Neural progenitor cell (in vitro differentiated cells): ENCODE data around the gene SBF2. TPM values are rescaled to one million over a fixed set of nuclear protein-coding genes. Genes with fewer than 3 reads are reported as not detected.

Source experiments
- DNase-seq: peaks from one replicate; pipeline ENCODE4 v3.0.0-alpha.2; 2016; ENCODE audit warnings: low spot score
- H2AFZ ChIP-seq: fragments of 200-600 bp; sonication (generic); replicated peaks from 2 replicates; pipeline ENCODE4 v1.6.1; 2016; ENCODE audit warnings: antibody characterized with exemption
- H3F3A ChIP-seq: fragments of 200-600 bp; sonication (generic); 2 replicates; pipeline ENCODE4 v1.6.1; 2016; ENCODE audit warnings: antibody characterized with exemption, low read depth
- H3K27ac ChIP-seq: fragments of 200-600 bp; sonication (generic); 2 replicates; pipeline ENCODE4 v1.5.1; 2016; ENCODE audit warnings: mild to moderate bottlenecking
- H3K27me3 ChIP-seq: fragments of 200-600 bp; sonication (generic); 2 replicates; pipeline ENCODE4 v1.6.1; 2016; ENCODE audit warnings: mild to moderate bottlenecking, moderate library complexity
- H3K36me3 ChIP-seq: fragments of 200-600 bp; sonication (generic); 2 replicates; pipeline ENCODE4 v1.5.1; 2016
- H3K4me1 ChIP-seq: fragments of 200-600 bp; sonication (generic); 2 replicates; pipeline ENCODE4 v1.6.1; 2016; ENCODE audit warnings: mixed run types
- H3K4me2 ChIP-seq: fragments of 200-600 bp; sonication (generic); 2 replicates; pipeline ENCODE4 v1.6.1; 2016
- H3K4me3 ChIP-seq: fragments of 200-600 bp; sonication (generic); 2 replicates; pipeline ENCODE4 v1.5.1; 2016
- H3K79me2 ChIP-seq: fragments of 200-600 bp; sonication (generic); 2 replicates; pipeline ENCODE4 v1.6.1; 2016; ENCODE audit warnings: low read depth
- H3K9ac ChIP-seq: fragments of 200-600 bp; sonication (generic); 2 replicates; pipeline ENCODE4 v1.6.1; 2016
- H3K9me3 ChIP-seq: fragments of 200-600 bp; sonication (generic); 2 replicates; pipeline ENCODE4 v1.5.1; 2016; ENCODE audit warnings: low read depth
- H4K20me1 ChIP-seq: fragments of 200-600 bp; sonication (generic); 2 replicates; pipeline ENCODE4 v1.6.1; 2016; ENCODE audit warnings: low read depth
- H3K27ac Mint-ChIP-seq: 3 replicates; pipeline ENCODE4 v1.8.0; 2021; ENCODE audit warnings: mixed read lengths
- H3K27me3 Mint-ChIP-seq: 2 replicates; pipeline ENCODE4 v1.8.0; 2022; ENCODE audit warnings: low read depth, mild to moderate bottlenecking, inconsistent platforms, moderate library complexity, mixed read lengths; ENCODE audit not compliant: insufficient read depth
- H3K36me3 Mint-ChIP-seq: 3 replicates; pipeline ENCODE4 v1.8.0; 2021; ENCODE audit warnings: mixed read lengths
- H3K4me1 Mint-ChIP-seq: 3 replicates; pipeline ENCODE4 v1.8.0; 2021; ENCODE audit warnings: mixed read lengths
- H3K4me3 Mint-ChIP-seq: 3 replicates; pipeline ENCODE4 v1.8.0; 2021; ENCODE audit warnings: mild to moderate bottlenecking, moderate library complexity, mixed read lengths
- H3K9me3 Mint-ChIP-seq: 3 replicates; pipeline ENCODE4 v1.8.0; 2020; ENCODE audit warnings: mixed read lengths
- EZH2 ChIP-seq: fragments of 200-600 bp; sonication (generic); IDR thresholded peaks from 2 replicates; pipeline ENCODE4 v1.6.1; 2017; ENCODE audit warnings: antibody characterized with exemption, mild to moderate bottlenecking, moderate library complexity
- EZH2phosphoT487 ChIP-seq: fragments of 200-600 bp; sonication (generic); IDR thresholded peaks from 2 replicates; pipeline ENCODE4 v1.6.1; 2017; ENCODE audit warnings: antibody characterized with exemption
- total RNA-seq: library from RNA; depleted of rRNA; stranded (reverse); fragments of >200 nt; gene quantifications from 2 replicates; pipeline ENCODE4 v1.2.3, GENCODE V29; 2015; ENCODE audit warnings: low replicate concordance
- TF ChIP-seq, protein P1 (sequence below): fragments of 200-600 bp; sonication (generic); IDR thresholded peaks from 2 replicates; pipeline ENCODE4 v1.5.1; 2017; ENCODE audit warnings: antibody characterized with exemption, mild to moderate bottlenecking

The SBF2 gene
- total RNA-seq, 1 donor from 2014 or later = 48.2 TPM

DNA sequence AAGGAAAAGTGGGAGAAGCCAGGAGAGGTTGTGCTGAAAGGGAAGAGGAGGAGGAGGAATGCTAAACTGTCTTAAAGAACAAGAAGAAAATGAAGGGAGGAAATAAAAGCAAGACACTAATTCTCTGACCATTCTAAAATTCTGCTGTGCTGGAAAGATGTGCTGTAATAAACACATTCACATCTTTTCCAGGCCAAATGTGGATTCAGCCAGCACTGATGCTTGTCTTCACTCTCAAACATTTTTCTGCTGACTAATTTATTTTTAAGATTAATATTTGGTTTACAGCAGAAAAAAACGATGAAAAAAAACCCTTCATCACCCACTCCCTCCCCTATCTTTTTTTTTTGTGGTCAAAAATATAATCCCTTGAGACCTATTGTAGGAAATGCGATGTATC, 406.5 kb downstream of the SBF2 start:
- H3K4me2 ChIP-seq = no peak overlapping the region
- TF ChIP-seq, protein P1, sequence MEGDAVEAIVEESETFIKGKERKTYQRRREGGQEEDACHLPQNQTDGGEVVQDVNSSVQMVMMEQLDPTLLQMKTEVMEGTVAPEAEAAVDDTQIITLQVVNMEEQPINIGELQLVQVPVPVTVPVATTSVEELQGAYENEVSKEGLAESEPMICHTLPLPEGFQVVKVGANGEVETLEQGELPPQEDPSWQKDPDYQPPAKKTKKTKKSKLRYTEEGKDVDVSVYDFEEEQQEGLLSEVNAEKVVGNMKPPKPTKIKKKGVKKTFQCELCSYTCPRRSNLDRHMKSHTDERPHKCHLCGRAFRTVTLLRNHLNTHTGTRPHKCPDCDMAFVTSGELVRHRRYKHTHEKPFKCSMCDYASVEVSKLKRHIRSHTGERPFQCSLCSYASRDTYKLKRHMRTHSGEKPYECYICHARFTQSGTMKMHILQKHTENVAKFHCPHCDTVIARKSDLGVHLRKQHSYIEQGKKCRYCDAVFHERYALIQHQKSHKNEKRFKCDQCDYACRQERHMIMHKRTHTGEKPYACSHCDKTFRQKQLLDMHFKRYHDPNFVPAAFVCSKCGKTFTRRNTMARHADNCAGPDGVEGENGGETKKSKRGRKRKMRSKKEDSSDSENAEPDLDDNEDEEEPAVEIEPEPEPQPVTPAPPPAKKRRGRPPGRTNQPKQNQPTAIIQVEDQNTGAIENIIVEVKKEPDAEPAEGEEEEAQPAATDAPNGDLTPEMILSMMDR = no peak
- no peak for DNase-seq
- H3K27ac Mint-ChIP-seq = no peak overlapping the region
- no peaks in the 10 kb centered on the region for H3K27me3 ChIP-seq
- no peaks in the 10 kb centered on the region for H3K9me3 ChIP-seq
- H2AFZ ChIP-seq = no peak overlapping the region
- H3F3A ChIP-seq = no peaks in the 10 kb centered on the region
- no peak overlapping the region for H3K4me3 ChIP-seq
- no peak overlapping the region for H3K9ac ChIP-seq
- no peaks in the 10 kb centered on the region for H3K4me1 Mint-ChIP-seq
- no peaks in the 10 kb centered on the region for H3K9me3 Mint-ChIP-seq
- no peaks in the 10 kb centered on the region for H3K79me2 ChIP-seq
- H3K36me3 Mint-ChIP-seq = no peaks in the 10 kb centered on the region
- H3K4me1 ChIP-seq = no peaks in the 10 kb centered on the region
- H3K4me3 Mint-ChIP-seq = no peak overlapping the region
- H3K36me3 ChIP-seq = no peaks in the 10 kb centered on the region
- no peaks in the 10 kb centered on the region for H3K27me3 Mint-ChIP-seq
- H4K20me1 ChIP-seq = no peaks in the 10 kb centered on the region
- H3K27ac ChIP-seq = no peak overlapping the region

DNA sequence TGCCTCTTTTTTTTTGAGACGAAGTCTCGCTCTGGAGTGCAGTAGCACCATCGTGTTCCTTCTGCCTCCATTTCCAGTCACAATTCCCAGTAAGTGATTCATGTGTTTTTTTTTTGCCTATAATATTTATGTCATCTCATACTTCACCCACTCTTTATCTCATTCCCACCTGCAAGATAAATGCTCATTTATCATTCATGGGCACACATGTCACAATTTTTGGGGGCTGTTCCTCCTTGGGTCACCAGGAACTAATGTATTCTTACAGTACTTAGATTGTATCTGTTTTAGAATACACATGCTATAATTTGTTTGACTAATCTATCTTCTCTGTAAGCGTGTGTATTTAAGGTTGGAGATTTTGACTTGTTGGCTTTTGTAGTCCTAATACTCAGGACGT, 407.4 kb downstream of the SBF2 start:
- no peak overlapping the region for H3K27ac Mint-ChIP-seq
- Histone ChIP-seq H3K9ac (no peak overlapping the region), H3F3A (no peaks in the 10 kb centered on the region), H3K27ac (no peak overlapping the region), H3K4me2 (no peak overlapping the region), H3K79me2 (no peaks in the 10 kb centered on the region), H3K27me3 (no peaks in the 10 kb centered on the region), H3K4me3 (no peak overlapping the region), H3K4me1 (no peaks in the 10 kb centered on the region), H3K9me3 (no peaks in the 10 kb centered on the region), H3K36me3 (no peaks in the 10 kb centered on the region), H2AFZ (no peak overlapping the region), H4K20me1 (no peaks in the 10 kb centered on the region)
- no peak overlapping the region for H3K4me3 Mint-ChIP-seq
- no peaks in the 10 kb centered on the region for H3K9me3 Mint-ChIP-seq
- H3K27me3 Mint-ChIP-seq = no peaks in the 10 kb centered on the region
- H3K4me1 Mint-ChIP-seq = no peaks in the 10 kb centered on the region
- no peak for TF ChIP-seq EZH2phosphoT487
- no peak for TF ChIP-seq EZH2
- TF ChIP-seq, protein P1 = no peak
- H3K36me3 Mint-ChIP-seq = no peaks in the 10 kb centered on the region
- DNase-seq = no peak

DNA sequence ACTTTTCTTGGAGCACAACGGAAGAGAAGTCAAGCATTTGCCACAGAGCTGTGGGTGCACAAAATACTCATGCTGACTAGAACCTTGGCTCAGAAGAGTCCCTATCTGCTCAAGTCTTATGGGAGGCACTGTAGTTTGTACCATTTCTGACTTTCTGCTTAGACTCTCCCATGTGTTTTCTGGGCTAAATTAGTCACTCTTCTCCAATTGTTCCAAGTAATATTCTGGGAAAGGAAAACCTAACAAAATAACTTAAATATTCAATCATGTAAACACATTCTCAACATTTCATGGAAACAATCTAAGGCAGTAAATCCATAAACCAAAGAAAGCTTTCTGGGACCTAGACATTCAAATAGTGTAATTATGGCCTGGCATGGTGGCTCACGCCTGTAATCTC, 409.4 kb downstream of the SBF2 start:
- H3K27ac ChIP-seq = no peak overlapping the region
- H3K4me3 Mint-ChIP-seq = no peak overlapping the region
- no peaks in the 10 kb centered on the region for H4K20me1 ChIP-seq
- H3K27ac Mint-ChIP-seq = no peak overlapping the region
- H3K4me1 ChIP-seq = no peaks in the 10 kb centered on the region
- H3K9me3 ChIP-seq = no peaks in the 10 kb centered on the region
- no peaks in the 10 kb centered on the region for H3K4me1 Mint-ChIP-seq
- H3K36me3 ChIP-seq = no peaks in the 10 kb centered on the region
- H3K4me3 ChIP-seq = no peak overlapping the region
- no peaks in the 10 kb centered on the region for H3K27me3 Mint-ChIP-seq
- DNase-seq = no peak
- H3F3A ChIP-seq = no peaks in the 10 kb centered on the region
- H2AFZ ChIP-seq = no peak overlapping the region
- H3K4me2 ChIP-seq = no peak overlapping the region
- no peaks in the 10 kb centered on the region for H3K79me2 ChIP-seq
- no peaks in the 10 kb centered on the region for H3K27me3 ChIP-seq
- no peak overlapping the region for H3K9ac ChIP-seq
- no peaks in the 10 kb centered on the region for H3K9me3 Mint-ChIP-seq
- TF ChIP-seq, protein P1 = no peak
- TF ChIP-seq EZH2 = no peak
- no peak for TF ChIP-seq EZH2phosphoT487
- H3K36me3 Mint-ChIP-seq = no peaks in the 10 kb centered on the region

DNA sequence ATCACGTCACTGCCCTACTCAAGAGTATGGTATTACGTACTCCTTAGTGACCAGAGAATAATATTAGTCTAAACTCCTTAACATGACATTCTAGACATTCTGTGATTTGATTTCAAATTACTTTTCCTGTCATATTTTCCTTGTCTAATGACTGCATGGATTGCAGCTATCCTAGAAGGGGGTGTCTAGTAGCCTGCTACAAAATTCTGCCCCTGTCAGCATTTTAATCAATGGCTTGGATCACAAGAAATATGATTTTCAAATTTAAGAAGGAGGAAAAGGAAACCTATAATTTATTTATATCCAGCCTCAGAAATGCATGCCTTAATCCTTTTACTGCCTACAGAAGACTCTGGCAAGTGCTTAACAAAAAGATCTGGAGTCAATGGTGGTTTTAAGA, 413.4 kb downstream of the SBF2 start:
- no peaks in the 10 kb centered on the region for H3K79me2 ChIP-seq
- Mint-ChIP-seq H3K27ac (no peak overlapping the region), H3K27me3 (no peaks in the 10 kb centered on the region), H3K36me3 (peaks cover 4% of the 10 kb centered on the region), H3K9me3 (no peaks in the 10 kb centered on the region), H3K4me1 (no peaks in the 10 kb centered on the region), H3K4me3 (no peak overlapping the region)
- H3K4me1 ChIP-seq = no peaks in the 10 kb centered on the region
- no peaks in the 10 kb centered on the region for H3K9me3 ChIP-seq
- H2AFZ ChIP-seq = no peak overlapping the region
- H3K4me2 ChIP-seq = no peak overlapping the region
- TF ChIP-seq EZH2phosphoT487 = no peak
- TF ChIP-seq EZH2 = no peak
- TF ChIP-seq, protein P1 = no peak
- H3K27ac ChIP-seq = no peak overlapping the region
- H4K20me1 ChIP-seq = no peaks in the 10 kb centered on the region
- no peaks in the 10 kb centered on the region for H3F3A ChIP-seq
- H3K36me3 ChIP-seq = no peaks in the 10 kb centered on the region
- H3K4me3 ChIP-seq = no peak overlapping the region
- no peaks in the 10 kb centered on the region for H3K27me3 ChIP-seq
- no peak for DNase-seq
- H3K9ac ChIP-seq = no peak overlapping the region
